ENCODE results near the gene SP1. TPM values are rescaled to one million over a fixed set of nuclear protein-coding genes. Genes with fewer than 3 reads are reported as not detected.

Gene SP1
- total RNA-seq, 1 experiment from 2014 or later = 78.4 TPM

DNA sequence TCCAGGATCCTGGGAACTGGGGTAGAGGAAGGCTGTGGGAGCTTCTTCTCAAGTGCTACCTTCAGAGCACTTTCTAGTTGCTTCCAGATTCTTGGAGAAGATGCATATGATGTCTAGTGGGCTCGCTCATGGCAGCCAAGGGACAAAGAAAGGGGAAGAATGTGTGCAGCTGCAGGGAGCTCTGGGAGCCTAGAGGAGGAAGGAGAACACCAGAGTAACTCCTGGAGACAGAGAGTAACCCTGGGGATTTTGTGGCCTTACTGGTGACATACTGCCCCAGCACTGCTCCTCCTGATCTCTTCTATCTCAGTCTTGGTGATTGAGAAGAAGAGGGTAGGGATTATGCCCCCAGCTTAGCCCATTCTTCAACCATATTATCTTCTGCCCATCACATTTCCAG lies 33.5 kb upstream of the SP1 start:
- Histone ChIP-seq H3K4me3 (ENCODE audit: low read depth, low read length, poor library complexity, severe bottlenecking) (no peak overlapping the region), H3K27me3 (replicated peaks; ENCODE audit: insufficient read depth, low read depth, low read length, poor library complexity) (no peaks in the 10 kb centered on the region), H3K4me1 (ENCODE audit: insufficient read depth, low read length, poor library complexity, severe bottlenecking) (peaks cover 13% of the 10 kb centered on the region), H3K27ac (ENCODE audit: low read depth, low read length, poor library complexity, severe bottlenecking) (peak overlapping the region; percentile 69), H3K9me3 (ENCODE audit: low read depth, low read length, poor library complexity, severe bottlenecking) (no peaks in the 10 kb centered on the region), H3K36me3 (ENCODE audit: insufficient read depth, low read length, poor library complexity, severe bottlenecking) (no peaks in the 10 kb centered on the region)
- intact Hi-C loops (cut with micrococcal nuclease; ENCODE audit: unreplicated experiment) = no loop called here
- POLR2A ChIA-PET (ENCODE audit: low non-redundant PET) = no interaction called here
- CTCF ChIA-PET = interaction anchor here (0.6 to 2.8 kb wide), 2 partner anchors 75 to 436 kb away, joined by 9 to 15 read pairs; no protein-coding TSS in a partner anchor
- TF ChIP-seq EZH2 (IDR thresholded peaks at IDR 0.05; ENCODE audit: borderline replicate concordance, low read depth, low read length, poor library complexity, severe bottlenecking) = no peak
- TF ChIP-seq CTCF (conservative IDR thresholded peaks at IDR 0.05; ENCODE audit: low read depth, low read length) = no peak
- DNase-seq (ENCODE audit: low spot score) = no peak
- no TSS peak for BruUV-seq (replicated peaks)

DNA sequence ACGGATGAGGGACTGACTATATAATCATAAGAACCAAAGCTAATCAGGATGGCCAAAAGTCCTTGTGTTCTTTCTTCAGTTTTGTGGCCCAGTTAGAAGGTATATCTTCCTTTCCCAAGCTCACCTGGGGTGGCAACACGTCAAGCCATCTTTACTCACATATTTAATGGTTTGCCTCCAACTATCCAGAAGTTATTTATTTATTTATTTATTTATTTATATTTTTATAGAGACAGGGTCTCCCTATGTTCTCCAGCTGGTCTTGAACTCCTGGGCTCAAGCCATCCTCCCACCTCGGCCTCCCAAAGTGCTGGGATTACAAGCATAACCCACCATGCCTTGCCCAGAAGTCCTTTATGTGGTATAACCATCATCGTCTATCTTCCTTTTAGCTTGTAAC lies 32.1 kb upstream of the SP1 start:
- no peak for DNase-seq (ENCODE audit: low spot score)
- no peaks in the 10 kb centered on the region for H3K27me3 ChIP-seq (replicated peaks; ENCODE audit: insufficient read depth, low read depth, low read length, poor library complexity)
- no peaks in the 10 kb centered on the region for H3K9me3 ChIP-seq (ENCODE audit: low read depth, low read length, poor library complexity, severe bottlenecking)
- ChIA-PET POLR2A (ENCODE audit: low non-redundant PET) (interaction anchor here (0.6 kb wide), 1 partner anchor 32 kb away, joined by 5 read pairs; the partner anchor contains the start of gene SP1), CTCF (interaction anchor here (1.2 kb wide), 1 partner anchor 73 kb away, joined by 5 read pairs; no protein-coding TSS in a partner anchor)
- intact Hi-C loops (cut with micrococcal nuclease; ENCODE audit: unreplicated experiment) = no loop called here
- no peak overlapping the region for H3K27ac ChIP-seq (ENCODE audit: low read depth, low read length, poor library complexity, severe bottlenecking)
- no TSS peak for BruUV-seq (replicated peaks)
- no peak overlapping the region for H3K4me3 ChIP-seq (ENCODE audit: low read depth, low read length, poor library complexity, severe bottlenecking)
- TF ChIP-seq EZH2 (IDR thresholded peaks at IDR 0.05; ENCODE audit: borderline replicate concordance, low read depth, low read length, poor library complexity, severe bottlenecking) (no peak), CTCF (conservative IDR thresholded peaks at IDR 0.05; ENCODE audit: low read depth, low read length) (no peak)
- H3K4me1 ChIP-seq (ENCODE audit: insufficient read depth, low read length, poor library complexity, severe bottlenecking) = peaks cover 13% of the 10 kb centered on the region
- no peaks in the 10 kb centered on the region for H3K36me3 ChIP-seq (ENCODE audit: insufficient read depth, low read length, poor library complexity, severe bottlenecking)

- ChIA-PET CTCF (interaction anchor here (0.6 to 2.7 kb wide), 15 partner anchors 27 to 187 kb away, joined by 3 to 52 read pairs (median 4); partner anchors contain the start of genes AAAS and TARBP2), POLR2A (ENCODE audit: low non-redundant PET) (no interaction called here)
- TF ChIP-seq EZH2 (IDR thresholded peaks at IDR 0.05; ENCODE audit: borderline replicate concordance, low read depth, low read length, poor library complexity, severe bottlenecking) = no peak
- TF ChIP-seq CTCF (conservative IDR thresholded peaks at IDR 0.05; ENCODE audit: low read depth, low read length) = peak; percentile 90
- no TSS peak for BruUV-seq (replicated peaks)
- no peak overlapping the region for H3K4me3 ChIP-seq (ENCODE audit: low read depth, low read length, poor library complexity, severe bottlenecking)
- H3K4me1 ChIP-seq (ENCODE audit: insufficient read depth, low read length, poor library complexity, severe bottlenecking) = no peaks in the 10 kb centered on the region
- no peaks in the 10 kb centered on the region for H3K36me3 ChIP-seq (ENCODE audit: insufficient read depth, low read length, poor library complexity, severe bottlenecking)
- no peaks in the 10 kb centered on the region for H3K9me3 ChIP-seq (ENCODE audit: low read depth, low read length, poor library complexity, severe bottlenecking)
- H3K27ac ChIP-seq (ENCODE audit: low read depth, low read length, poor library complexity, severe bottlenecking) = no peak overlapping the region
- H3K27me3 ChIP-seq (replicated peaks; ENCODE audit: insufficient read depth, low read depth, low read length, poor library complexity) = no peaks in the 10 kb centered on the region
- intact Hi-C loops (cut with micrococcal nuclease; ENCODE audit: unreplicated experiment) = loop anchor here (1.0 to 2.0 kb wide), 2 partner anchors 69 to 156 kb away; no protein-coding TSS in a partner anchor
- DNase-seq (ENCODE audit: low spot score) = peak; percentile 92
Observed at GRCh38 chr12:53352331-53353256, 27.4 kb upstream of the SP1 start.

Measured in A673 (cell line).